ENCODE data around the gene KRTAP19-8. TPM values are rescaled to one million over a fixed set of nuclear protein-coding genes. Genes with fewer than 3 reads are reported as not detected.
A peak's percentile ranks its signal among the peaks of the same experiment; 100 is the strongest.

KRTAP19-8 gene, protein sequence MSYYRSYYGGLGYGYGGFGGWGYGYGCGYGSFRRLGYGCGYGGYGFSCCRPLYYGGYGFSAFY
- not detected for total RNA-seq (2013)
- polyA plus RNA-seq (not detected), polyA minus RNA-seq (not detected in 2 replicates), total RNA-seq (0 to 0.35 (median 0) reads per million in 11 experiments)

GRCh38 chr21:31038376-31038775 lies at the start of gene KRTAP19-8:
TSS of gene KRTAP19-8 (minus strand) at chr21:31038476. CDS start at chr21:31038443, 33 bp downstream.
- Histone ChIP-seq H3K4me3 (replicated peaks in 1 of 3; ENCODE audit: low read depth in 2 of 3, low read length in 3 of 3) (no peak within 1 kb of the TSS), H3K9me3 (replicated peaks in 1 of 2; ENCODE audit: control insufficient read depth in 1 of 2, insufficient read depth in 1 of 2, low read length in 2 of 2) (peaks cover 0 to 4% of the 10 kb centered on the region in 2 donors), H3K27me3 (ENCODE audit: control insufficient read depth in 2 of 2, insufficient read depth in 2 of 2, low read length in 2 of 2) (no peaks in the 10 kb centered on the region), H3K4me1 (ENCODE audit: control insufficient read depth in 1 of 2, insufficient read depth in 2 of 2, low read length in 2 of 2) (no peaks in the 10 kb centered on the region), H4K20me1 (ENCODE audit: insufficient read depth, low read length) (no peaks in the 10 kb centered on the region), H3K27ac (ENCODE audit: low read depth in 1 of 2, low read length in 2 of 2) (no peak within 1 kb of the TSS), H3K4me2 (replicated peaks; ENCODE audit: extremely low read depth, low read length, poor library complexity, severe bottlenecking) (no peak within 1 kb of the TSS), H3K79me2 (ENCODE audit: insufficient read depth, low read length) (no peaks in the 10 kb centered on the region), H3K36me3 (replicated peaks in 1 of 2; ENCODE audit: control insufficient read depth in 1 of 2, insufficient read depth in 2 of 2, low read length in 2 of 2) (no peaks in the 10 kb centered on the region), H2AFZ (ENCODE audit: insufficient read depth, low read depth, low read length, poor library complexity, severe bottlenecking) (no peak within 1 kb of the TSS), H3K9ac (ENCODE audit: insufficient read depth, low read length, poor library complexity, severe bottlenecking) (no peak within 1 kb of the TSS)
- peaks cover 0 to 12% (median 0%) of the 10 kb centered on the region in 7 donors for H3K9me3 Mint-ChIP-seq
- no peaks in the 10 kb centered on the region for H3K36me3 Mint-ChIP-seq
- no peaks in the 10 kb centered on the region for H3K4me1 Mint-ChIP-seq
- TF ChIP-seq, protein P1, sequence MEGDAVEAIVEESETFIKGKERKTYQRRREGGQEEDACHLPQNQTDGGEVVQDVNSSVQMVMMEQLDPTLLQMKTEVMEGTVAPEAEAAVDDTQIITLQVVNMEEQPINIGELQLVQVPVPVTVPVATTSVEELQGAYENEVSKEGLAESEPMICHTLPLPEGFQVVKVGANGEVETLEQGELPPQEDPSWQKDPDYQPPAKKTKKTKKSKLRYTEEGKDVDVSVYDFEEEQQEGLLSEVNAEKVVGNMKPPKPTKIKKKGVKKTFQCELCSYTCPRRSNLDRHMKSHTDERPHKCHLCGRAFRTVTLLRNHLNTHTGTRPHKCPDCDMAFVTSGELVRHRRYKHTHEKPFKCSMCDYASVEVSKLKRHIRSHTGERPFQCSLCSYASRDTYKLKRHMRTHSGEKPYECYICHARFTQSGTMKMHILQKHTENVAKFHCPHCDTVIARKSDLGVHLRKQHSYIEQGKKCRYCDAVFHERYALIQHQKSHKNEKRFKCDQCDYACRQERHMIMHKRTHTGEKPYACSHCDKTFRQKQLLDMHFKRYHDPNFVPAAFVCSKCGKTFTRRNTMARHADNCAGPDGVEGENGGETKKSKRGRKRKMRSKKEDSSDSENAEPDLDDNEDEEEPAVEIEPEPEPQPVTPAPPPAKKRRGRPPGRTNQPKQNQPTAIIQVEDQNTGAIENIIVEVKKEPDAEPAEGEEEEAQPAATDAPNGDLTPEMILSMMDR (IDR thresholded peaks at IDR 0.05): no peak
- 100% methylated on average over 1 of the region's 2 CpGs for WGBS (ENCODE audit: insufficient coverage)
- H3K27ac Mint-ChIP-seq: no peak within 1 kb of the TSS
- no peak within 1 kb of the TSS for H3K4me3 Mint-ChIP-seq
- peaks cover 0 to 5% (median 0%) of the 10 kb centered on the region in 3 donors for H3K27me3 Mint-ChIP-seq (ENCODE audit: low read depth in 3 of 3)
- intact Hi-C loops (cut with micrococcal nuclease): no loop called here
- DNase-seq: no peak

DNA sequence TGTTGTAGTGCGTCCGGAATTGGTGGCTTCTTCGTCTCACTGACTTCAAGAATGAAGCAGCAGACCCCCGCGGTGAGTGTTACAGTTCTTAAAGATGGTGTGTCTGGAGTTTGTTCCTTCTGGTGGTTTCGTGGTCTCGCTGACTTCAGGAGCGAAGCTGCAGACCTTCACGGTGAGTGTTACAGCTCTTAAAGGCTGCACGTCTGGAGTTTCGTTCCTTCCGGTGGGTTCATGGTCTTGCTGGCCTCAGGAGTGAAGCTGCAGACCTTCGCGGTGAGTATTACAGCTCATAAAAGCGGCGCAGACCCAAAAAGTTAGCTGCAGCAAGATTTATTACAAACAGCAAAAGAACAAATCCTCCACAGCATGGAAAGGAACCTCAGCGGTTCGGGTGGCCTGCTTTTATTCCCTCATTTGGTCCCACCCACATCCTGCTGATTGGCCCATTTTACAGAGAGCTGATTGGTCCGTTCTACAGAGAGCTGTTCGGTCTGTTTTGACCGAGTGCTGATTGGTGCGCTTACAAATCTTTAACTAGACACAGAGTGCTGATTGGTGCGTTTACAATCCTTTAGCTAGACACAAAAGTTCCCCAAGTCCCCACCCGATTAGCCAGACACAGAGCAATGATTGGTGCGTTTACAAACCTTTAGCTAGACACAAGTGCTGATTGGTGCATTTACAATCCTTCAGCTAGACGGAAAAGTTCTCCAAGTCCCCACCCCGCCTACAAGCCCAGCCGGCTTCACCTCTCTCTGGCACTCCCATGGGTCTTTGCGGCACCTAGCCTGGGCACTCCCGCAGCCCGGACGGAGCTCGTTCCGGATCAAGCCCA lies 49.6 kb upstream of the KRTAP19-8 start:
- Histone ChIP-seq H3K36me3 (replicated peaks in 1 of 2; ENCODE audit: control insufficient read depth in 1 of 2, insufficient read depth in 2 of 2, low read length in 2 of 2) (no peaks in the 10 kb centered on the region), H3K4me2 (replicated peaks; ENCODE audit: extremely low read depth, low read length, poor library complexity, severe bottlenecking) (no peak overlapping the region), H3K79me2 (ENCODE audit: insufficient read depth, low read length) (no peaks in the 10 kb centered on the region), H3K27ac (ENCODE audit: low read depth in 1 of 2, low read length in 2 of 2) (no peak overlapping the region), H4K20me1 (ENCODE audit: insufficient read depth, low read length) (no peaks in the 10 kb centered on the region), H3K4me3 (replicated peaks in 1 of 3; ENCODE audit: low read depth in 2 of 3, low read length in 3 of 3) (no peak overlapping the region), H3K9ac (ENCODE audit: insufficient read depth, low read length, poor library complexity, severe bottlenecking) (no peak overlapping the region), H3K4me1 (ENCODE audit: control insufficient read depth in 1 of 2, insufficient read depth in 2 of 2, low read length in 2 of 2) (peaks cover 0 to 2% of the 10 kb centered on the region in 2 donors), H3K27me3 (ENCODE audit: control insufficient read depth in 2 of 2, insufficient read depth in 2 of 2, low read length in 2 of 2) (no peaks in the 10 kb centered on the region), H2AFZ (ENCODE audit: insufficient read depth, low read depth, low read length, poor library complexity, severe bottlenecking) (peak overlapping the region; percentile 63), H3K9me3 (replicated peaks in 1 of 2; ENCODE audit: control insufficient read depth in 1 of 2, insufficient read depth in 1 of 2, low read length in 2 of 2) (peaks cover 0 to 3% of the 10 kb centered on the region in 2 donors)
- Mint-ChIP-seq H3K4me3 (no peak overlapping the region), H3K27ac (peak overlapping the region in 1 of 7 donors; percentile 3), H3K4me1 (peaks cover 7% of the 10 kb centered on the region), H3K27me3 (ENCODE audit: low read depth in 3 of 3) (peaks cover 6 to 25% (median 12%) of the 10 kb centered on the region in 3 donors), H3K36me3 (no peaks in the 10 kb centered on the region), H3K9me3 (peaks cover 0 to 15% (median 6%) of the 10 kb centered on the region in 7 donors)
- no peak for DNase-seq
- WGBS (ENCODE audit: insufficient coverage): 52% methylated on average over 30 of the region's 34 CpGs
- intact Hi-C loops (cut with micrococcal nuclease): loop anchor here (5.0 to 10.0 kb wide), 4 partner anchors 256 to 1043 kb away; partner anchors contain the start of gene KRTAP23-1 (in 1 of the 2)
- TF ChIP-seq, protein P1 (IDR thresholded peaks at IDR 0.05): no peak
